OCI-LY7 (cell line): ENCODE measurements around the gene FAM117A.

Experiments used
- CTCF ChIP-seq: fragments of 200-600 bp; sonication (generic); conservative IDR thresholded peaks from 2 replicates; pipeline ENCODE4 v1.5.1; 2014; ENCODE audit warnings: mild to moderate bottlenecking, antibody characterized with exemption, low read length, moderate library complexity, mixed read lengths
- EZH2phosphoT487 ChIP-seq: fragments of 200-600 bp; sonication (generic); IDR thresholded peaks from 2 replicates; pipeline ENCODE4 v1.6.1; 2018; ENCODE audit warnings: low read depth, borderline replicate concordance, mild to moderate bottlenecking, mixed run types, antibody characterized with exemption, low read length, moderate library complexity, mixed read lengths

- no peak; the same call in 1 of the 2 replicates for TF ChIP-seq CTCF
- TF ChIP-seq EZH2phosphoT487: no peak
These were observed 86.6 kb downstream of the FAM117A start for GRCh38 chr17:49677134-49677932.
